HUES48 (cell line): ENCODE results near the gene KIF26B.

Experiments
- H3K27ac ChIP-seq: one replicate; pipeline ENCODE4 v1.7.0; 2013; ENCODE audit warnings: low read depth, low read length, inconsistent platforms
- H3K27me3 ChIP-seq: 2 replicates; pipeline ENCODE4 v1.6.1; 2013; ENCODE audit warnings: mild to moderate bottlenecking, low read length; ENCODE audit not compliant: control insufficient read depth, insufficient read depth
- H3K36me3 ChIP-seq: 2 replicates; pipeline ENCODE4 v1.6.1; 2013; ENCODE audit warnings: low read length; ENCODE audit not compliant: control insufficient read depth, insufficient read depth
- H3K4me1 ChIP-seq: 2 replicates; pipeline ENCODE4 v1.6.1; 2013; ENCODE audit warnings: mild to moderate bottlenecking, low read length; ENCODE audit not compliant: control insufficient read depth, insufficient read depth
- H3K4me3 ChIP-seq: 2 replicates; pipeline ENCODE4 v1.5.1; 2013; ENCODE audit warnings: mild to moderate bottlenecking, low read depth, low read length
- H3K9ac ChIP-seq: 2 replicates; pipeline ENCODE4 v1.6.1; 2013; ENCODE audit warnings: mild to moderate bottlenecking, low read depth, low read length, moderate library complexity
- H3K9me3 ChIP-seq: 2 replicates; pipeline ENCODE4 v1.6.1; 2013; ENCODE audit warnings: low read length; ENCODE audit not compliant: control insufficient read depth, insufficient read depth

The KIF26B gene

GRCh38 chr1:245246433-245246832, 91.6 kb downstream of the KIF26B start:
- Histone ChIP-seq H3K4me3 (no peak overlapping the region), H3K9ac (no peak overlapping the region), H3K27me3 (no peaks in the 10 kb centered on the region), H3K4me1 (no peaks in the 10 kb centered on the region), H3K9me3 (no peaks in the 10 kb centered on the region), H3K36me3 (no peaks in the 10 kb centered on the region), H3K27ac (no peak overlapping the region)

- Histone ChIP-seq H3K9me3 (peaks cover 4% of the 10 kb centered on the region; the same call in 1 of the 2 replicates), H3K9ac (no peak overlapping the region), H3K4me1 (no peaks in the 10 kb centered on the region), H3K36me3 (no peaks in the 10 kb centered on the region), H3K27me3 (no peaks in the 10 kb centered on the region), H3K27ac (no peak overlapping the region), H3K4me3 (no peak overlapping the region)
Measured at GRCh38 chr1:245247356-245247755, 92.6 kb downstream of the KIF26B start.

- no peaks in the 10 kb centered on the region for H3K27me3 ChIP-seq
- H3K9me3 ChIP-seq, result peaks cover 8% of the 10 kb centered on the region; the same call in 1 of the 2 replicates
- no peak overlapping the region for H3K27ac ChIP-seq
- H3K9ac ChIP-seq, result no peak overlapping the region
- H3K4me1 ChIP-seq, result no peaks in the 10 kb centered on the region
- H3K4me3 ChIP-seq, result no peak overlapping the region
- H3K36me3 ChIP-seq, result no peaks in the 10 kb centered on the region
Measured at GRCh38 chr1:245247801-245248200, 93.0 kb downstream of the KIF26B start.

GRCh38 chr1:245248231-245248731, 93.5 kb downstream of the KIF26B start:
- H3K9me3 ChIP-seq, result peaks cover 8% of the 10 kb centered on the region; the same call in 1 of the 2 replicates
- H3K9ac ChIP-seq, result no peak overlapping the region
- H3K36me3 ChIP-seq, result no peaks in the 10 kb centered on the region
- no peak overlapping the region for H3K27ac ChIP-seq
- H3K4me1 ChIP-seq, result no peaks in the 10 kb centered on the region
- no peaks in the 10 kb centered on the region for H3K27me3 ChIP-seq
- H3K4me3 ChIP-seq, result no peak overlapping the region

GRCh38 chr1:245255783-245256182, 101.0 kb downstream of the KIF26B start:
- Histone ChIP-seq H3K4me3 (no peak overlapping the region), H3K9me3 (peaks cover 8% of the 10 kb centered on the region; the same call in 1 of the 2 replicates), H3K27ac (no peak overlapping the region), H3K4me1 (peaks cover 16% of the 10 kb centered on the region), H3K27me3 (peaks cover 10% of the 10 kb centered on the region; the same call in 1 of the 2 replicates), H3K9ac (no peak overlapping the region), H3K36me3 (no peaks in the 10 kb centered on the region)

- no peak overlapping the region for H3K9ac ChIP-seq
- H3K4me1 ChIP-seq, result peaks cover 16% of the 10 kb centered on the region
- H3K9me3 ChIP-seq, result peaks cover 8% of the 10 kb centered on the region; the same call in 1 of the 2 replicates
- peak overlapping the region; percentile 79 for H3K27ac ChIP-seq
- H3K4me3 ChIP-seq, result peak overlapping the region; percentile 27; the same call in 1 of the 2 replicates
- H3K27me3 ChIP-seq, result peaks cover 10% of the 10 kb centered on the region; the same call in 1 of the 2 replicates
- H3K36me3 ChIP-seq, result no peaks in the 10 kb centered on the region
Measured at GRCh38 chr1:245256528-245256927, 101.7 kb downstream of the KIF26B start.

GRCh38 chr1:245258271-245258920, 103.6 kb downstream of the KIF26B start:
- Histone ChIP-seq H3K9ac (no peak overlapping the region), H3K27me3 (peaks cover 10% of the 10 kb centered on the region; the same call in 1 of the 2 replicates), H3K27ac (no peak overlapping the region), H3K4me3 (no peak overlapping the region), H3K36me3 (no peaks in the 10 kb centered on the region), H3K4me1 (peaks cover 16% of the 10 kb centered on the region), H3K9me3 (no peaks in the 10 kb centered on the region)

- Histone ChIP-seq H3K27ac (no peak overlapping the region), H3K9me3 (no peaks in the 10 kb centered on the region), H3K4me1 (peaks cover 16% of the 10 kb centered on the region), H3K4me3 (no peak overlapping the region), H3K36me3 (no peaks in the 10 kb centered on the region), H3K9ac (no peak overlapping the region), H3K27me3 (peaks cover under 1% of the 10 kb centered on the region; the same call in 1 of the 2 replicates)
Measured at GRCh38 chr1:245260110-245260882, 105.5 kb downstream of the KIF26B start.

GRCh38 chr1:245260883-245261282, 106.1 kb downstream of the KIF26B start:
- Histone ChIP-seq H3K36me3 (no peaks in the 10 kb centered on the region), H3K4me1 (peaks cover 15% of the 10 kb centered on the region), H3K9me3 (no peaks in the 10 kb centered on the region), H3K27ac (no peak overlapping the region), H3K9ac (no peak overlapping the region), H3K27me3 (no peaks in the 10 kb centered on the region), H3K4me3 (no peak overlapping the region)

GRCh38 chr1:245261786-245262185, 107.0 kb downstream of the KIF26B start:
- Histone ChIP-seq H3K9ac (no peak overlapping the region), H3K4me3 (no peak overlapping the region), H3K36me3 (no peaks in the 10 kb centered on the region), H3K9me3 (no peaks in the 10 kb centered on the region), H3K27me3 (no peaks in the 10 kb centered on the region), H3K27ac (no peak overlapping the region), H3K4me1 (peaks cover 8% of the 10 kb centered on the region)
